Stimulated activated CD4-positive, alpha-beta T cell treated with anti-CD3 and anti-CD28 coated beads, Interleukin-12 subunit alpha, Interleukin-12 subunit beta, amount 100 ng/mL, for 24 hours (primary cell): ENCODE data around the gene CD40.
A peak's percentile ranks its signal among the peaks of the same experiment; 100 is the strongest.

Experiments used
- DNase-seq, 2 experiments: peaks; one replicate each; pipeline ENCODE4 v3.0.0-alpha.2; 2020; ENCODE audit warnings: low read depth in 2 of 2

Gene CD40

DNA sequence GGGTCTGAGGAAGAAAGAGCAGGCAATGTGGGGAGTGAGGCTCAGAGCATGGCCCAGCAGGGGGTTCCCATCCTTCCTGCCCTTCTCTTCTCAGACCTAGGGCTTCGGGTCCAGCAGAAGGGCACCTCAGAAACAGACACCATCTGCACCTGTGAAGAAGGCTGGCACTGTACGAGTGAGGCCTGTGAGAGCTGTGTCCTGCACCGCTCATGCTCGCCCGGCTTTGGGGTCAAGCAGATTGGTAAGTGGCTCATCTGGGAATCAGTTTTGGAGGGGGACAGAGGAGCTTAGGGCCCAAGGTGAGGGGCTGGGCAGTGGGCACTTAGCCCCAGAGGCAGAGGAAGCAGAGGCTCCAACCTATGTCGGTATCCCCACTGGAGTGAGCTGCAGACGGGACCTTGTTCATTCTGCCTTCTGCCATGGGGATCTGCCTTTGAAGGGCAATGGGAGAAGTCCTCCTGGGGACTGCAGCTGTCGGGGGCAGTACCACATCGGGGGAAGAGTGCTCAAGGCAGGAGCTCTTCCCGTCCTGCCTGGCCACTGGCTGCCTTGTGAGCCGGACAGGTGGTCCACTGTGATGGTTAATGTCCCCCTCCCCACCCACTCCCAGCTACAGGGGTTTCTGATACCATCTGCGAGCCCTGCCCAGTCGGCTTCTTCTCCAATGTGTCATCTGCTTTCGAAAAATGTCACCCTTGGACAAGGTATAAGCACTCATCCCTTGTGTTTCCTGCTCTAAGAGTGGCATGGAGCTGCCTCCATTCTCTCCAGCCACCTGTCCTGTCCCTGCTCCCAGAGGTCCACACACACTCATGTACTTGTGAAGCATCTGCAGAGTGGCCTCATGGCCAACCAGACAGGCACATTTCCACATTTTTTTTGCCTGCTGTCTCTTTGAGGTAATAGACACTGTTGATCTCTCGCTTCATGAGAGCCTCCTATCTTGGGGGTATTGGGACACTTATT, 4.7 kb downstream of the CD40 start:
- no peak for DNase-seq

- DNase-seq, result no peak
Measured at GRCh38 chr20:46123482-46124245, 5.5 kb downstream of the CD40 start.

- no peak for DNase-seq
Measured at GRCh38 chr20:46126440-46127056, 8.4 kb downstream of the CD40 start.

GRCh38 chr20:46127396-46128010, 9.4 kb downstream of the CD40 start:
- no peak for DNase-seq

- DNase-seq, result no peak
Measured at GRCh38 chr20:46128310-46129151, 10.4 kb downstream of the CD40 start.

- DNase-seq, result no peak
Measured at GRCh38 chr20:46129955-46130481, 11.9 kb downstream of the CD40 start.

DNA sequence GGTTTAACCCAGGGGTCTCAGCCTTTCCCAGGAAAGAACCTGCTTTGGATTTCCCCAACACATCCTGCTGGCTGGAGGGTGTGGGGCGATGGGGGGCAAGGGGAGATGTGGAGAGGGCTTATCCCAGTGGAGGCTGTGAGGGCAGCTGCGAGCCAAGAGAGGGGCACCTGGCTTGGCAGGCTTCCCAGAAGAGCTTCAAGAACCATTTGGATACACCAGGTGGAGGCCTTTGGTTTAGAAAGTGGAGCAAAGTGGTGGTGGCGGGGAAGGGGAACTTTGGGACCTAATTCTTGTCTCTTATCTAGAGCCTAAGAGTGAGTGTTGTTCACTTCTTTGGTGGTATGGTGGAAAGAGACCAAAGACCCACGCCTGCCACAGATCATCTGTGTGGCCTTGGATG, 12.4 kb downstream of the CD40 start:
- no peak for DNase-seq

- DNase-seq, result no peak
Measured at GRCh38 chr20:46131396-46131795, 13.3 kb downstream of the CD40 start.

DNA sequence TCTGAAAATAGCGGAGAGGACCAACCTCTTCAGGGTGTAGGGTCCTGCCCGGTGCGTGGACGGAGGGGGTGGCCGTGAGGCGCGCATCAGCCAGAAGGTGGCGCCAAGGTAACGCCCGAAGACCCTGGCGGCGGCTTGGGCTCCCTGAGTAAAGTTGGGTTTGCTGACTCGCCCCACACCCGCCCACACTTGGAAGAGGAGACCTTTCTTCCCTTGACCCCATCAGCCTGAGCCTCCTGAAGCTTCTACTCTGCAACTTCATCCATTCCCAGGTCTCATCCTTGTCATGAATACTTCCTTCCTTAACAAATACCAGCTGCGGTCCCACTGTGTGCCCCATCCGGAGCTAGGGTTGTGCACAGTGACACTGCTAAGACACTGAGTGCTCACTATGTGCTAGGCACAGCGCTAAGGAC, 14.6 kb downstream of the CD40 start:
- peak; percentile 38 to 62 for DNase-seq

DNA sequence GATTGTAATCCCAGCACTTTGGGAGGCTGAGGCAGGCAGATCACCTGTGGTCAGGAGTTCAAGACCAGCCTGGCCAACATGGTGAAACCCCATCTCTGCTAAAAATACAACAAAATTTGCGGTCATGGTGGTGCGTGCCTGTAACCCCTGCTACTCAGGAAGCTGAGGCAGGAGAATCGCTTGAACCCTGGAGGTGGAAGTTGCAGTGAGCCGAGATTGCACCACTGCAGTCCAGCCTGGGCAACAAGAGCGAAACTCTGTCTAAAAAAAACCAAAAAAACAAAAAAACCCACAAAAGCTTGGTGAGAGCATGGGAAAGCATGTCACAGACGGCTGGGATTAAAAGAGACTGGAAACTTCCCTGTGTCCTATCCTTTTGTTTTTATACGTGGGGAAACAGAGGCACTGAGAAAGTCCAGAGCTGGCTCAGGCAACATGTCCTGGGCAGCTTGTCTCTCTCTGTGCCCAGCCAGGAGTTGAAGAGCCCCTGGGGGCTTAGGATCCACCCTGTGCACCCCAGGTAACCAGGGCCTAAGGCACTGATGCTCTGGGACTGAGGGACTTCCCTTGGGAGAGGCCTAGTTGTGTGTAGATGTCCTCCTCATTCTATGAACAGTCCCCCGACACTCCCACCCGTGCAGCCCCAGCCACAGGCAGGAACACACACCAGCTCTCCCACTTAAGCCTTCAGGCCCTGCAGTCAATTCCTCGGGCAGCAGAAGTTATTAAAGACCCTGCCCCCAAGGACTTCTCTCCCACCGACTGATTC, 16.0 kb downstream of the CD40 start:
- no peak for DNase-seq

GRCh38 chr20:46134716-46135115, 16.6 kb downstream of the CD40 start:
- no peak for DNase-seq

- no peak for DNase-seq
Measured at GRCh38 chr20:46135856-46136633, 17.9 kb downstream of the CD40 start.

DNA sequence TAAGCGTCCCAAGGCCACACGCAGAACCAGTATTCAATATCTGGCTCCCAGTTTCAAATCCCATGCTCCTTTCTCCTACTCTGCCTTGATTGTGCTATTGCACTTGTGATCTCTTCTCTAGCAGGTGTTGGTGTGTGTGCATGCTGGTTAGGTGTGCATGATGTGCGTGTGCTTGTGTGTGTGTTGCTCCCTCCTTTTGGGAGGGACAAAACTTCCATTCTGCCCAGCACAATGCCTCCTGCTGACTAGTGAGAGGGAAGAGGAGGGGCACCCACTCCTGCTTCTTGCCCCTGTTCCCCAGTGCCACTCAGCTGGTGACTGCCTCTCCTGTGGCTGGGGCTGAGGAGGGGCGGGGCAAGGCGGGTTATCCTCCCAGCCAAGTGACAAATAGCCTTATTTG, 19.7 kb downstream of the CD40 start:
- DNase-seq, result no peak

DNA sequence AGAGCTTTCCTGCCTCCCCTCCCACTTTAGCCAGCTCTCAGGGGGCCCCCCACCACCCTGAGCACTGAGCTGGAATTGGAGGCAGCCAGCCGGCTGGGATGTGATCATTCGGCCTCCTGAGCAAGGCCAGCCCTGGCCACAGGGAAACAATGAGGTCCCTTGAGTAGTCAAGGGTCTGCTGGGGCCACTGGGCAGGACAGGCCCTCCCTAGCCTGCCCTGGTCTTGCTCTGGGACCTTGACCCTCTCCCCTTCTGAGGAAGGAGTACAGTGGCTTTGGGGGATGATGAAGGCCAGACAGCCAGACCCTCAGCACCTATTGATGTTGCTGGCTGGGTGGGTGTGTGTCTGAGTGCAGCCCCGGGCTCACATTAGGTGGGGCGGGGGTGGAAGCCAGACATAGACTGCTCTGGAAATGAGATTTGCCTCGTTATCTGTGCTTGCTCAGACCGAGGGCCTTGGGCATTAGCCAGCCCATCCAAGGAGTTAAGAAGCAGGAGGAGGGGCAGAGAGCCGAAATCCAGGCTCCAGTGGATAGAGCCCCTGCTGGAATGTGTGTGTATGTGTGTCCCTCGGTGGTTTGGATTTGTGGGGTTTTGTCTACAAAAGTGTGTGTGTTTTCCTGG, 21.3 kb downstream of the CD40 start:
- no peak for DNase-seq

- no peak for DNase-seq
Measured at GRCh38 chr20:46139908-46140482, 21.9 kb downstream of the CD40 start.

DNA sequence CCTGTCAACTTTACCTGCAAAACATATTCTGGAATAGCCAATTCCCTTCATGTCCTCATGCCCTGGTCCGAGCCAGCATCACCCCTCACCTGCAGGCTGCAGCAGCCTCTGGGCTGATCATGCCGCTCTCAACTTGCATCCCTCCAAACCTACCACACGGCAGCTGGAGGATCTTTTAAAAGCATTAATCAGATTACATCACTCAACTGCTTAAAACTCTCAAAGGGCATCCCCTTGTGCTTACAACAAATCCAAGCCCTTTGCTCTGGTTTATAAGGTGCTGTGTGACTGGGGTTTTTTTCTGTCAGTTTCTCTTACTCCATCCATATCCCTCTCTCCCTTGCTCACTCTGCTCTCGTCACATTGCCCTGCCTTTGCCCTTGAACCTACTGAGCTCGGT, 24.0 kb downstream of the CD40 start:
- no peak for DNase-seq

DNA sequence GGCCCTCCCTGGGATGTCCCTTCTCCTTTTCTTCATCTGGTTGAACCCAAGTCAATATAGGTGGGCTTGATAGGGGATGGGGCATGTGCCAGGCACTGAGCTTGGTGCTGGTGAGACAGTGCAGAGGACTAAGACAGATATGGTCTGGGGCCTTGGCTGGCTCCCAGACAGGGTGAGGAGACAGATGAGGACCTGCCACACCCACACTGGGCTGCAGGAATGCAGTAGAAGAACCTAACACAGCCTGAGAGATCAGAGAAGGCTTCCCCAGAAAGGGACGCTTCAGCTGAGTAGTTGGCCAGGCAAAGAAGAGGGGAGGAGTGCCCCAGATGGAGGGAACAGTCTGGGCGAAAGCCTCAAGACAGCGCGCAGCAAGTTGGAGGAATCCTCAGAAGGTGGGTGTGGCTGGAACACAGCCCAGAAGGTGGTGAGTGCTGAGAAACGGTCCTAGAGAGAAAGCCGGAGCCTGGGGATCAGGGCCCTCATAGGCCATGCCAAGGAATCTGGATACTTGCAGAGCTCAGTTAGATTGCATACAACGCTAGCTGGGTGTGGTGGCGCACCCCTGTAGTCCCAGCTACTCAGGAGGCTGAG, 26.4 kb downstream of the CD40 start:
- DNase-seq, result no peak

DNA sequence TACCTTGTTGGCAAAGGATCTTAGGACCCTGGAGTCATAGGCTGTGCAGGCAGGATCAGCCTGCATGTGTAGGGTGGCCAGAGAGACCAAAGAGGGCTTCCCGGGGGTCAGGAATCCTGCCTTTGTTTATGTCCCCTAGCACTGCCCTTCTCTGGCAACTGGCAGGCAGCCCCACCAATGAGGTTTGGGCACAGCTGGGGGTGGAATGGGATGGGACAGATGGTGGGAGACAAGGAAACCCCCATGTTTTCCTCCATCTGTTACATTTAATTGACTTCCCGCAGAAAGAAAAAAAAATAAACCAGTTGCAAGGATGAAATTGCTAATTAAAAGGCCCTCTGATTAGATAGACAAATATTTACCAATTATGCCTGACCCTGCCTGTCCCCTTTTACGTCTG, 27.6 kb downstream of the CD40 start:
- no peak for DNase-seq
